ENCODE results near the gene SFXN5. TPM values are rescaled to one million over a fixed set of nuclear protein-coding genes. Genes with fewer than 3 reads are reported as not detected.

Gene SFXN5
- total and polyA plus RNA-seq, 2 of the 8 experiments (the other 6 are each of a cell fraction or from before 2014, with no cell fraction given): 29.3 to 33.1 TPM

GRCh38 chr2:72917138-72917876, 154.2 kb downstream of the SFXN5 start, which contains the start of gene EMX1 (continued):
- TF ChIP-seq TEAD4 (IDR thresholded peaks at IDR 0.05; ENCODE audit: low read depth, low read length) (no peak), PHF8 (conservative IDR thresholded peaks at IDR 0.05; ENCODE audit: low read depth, low read length) (no peak), CBX8 (IDR thresholded peaks at IDR 0.05; ENCODE audit: borderline replicate concordance, low read depth, low read length) (no peak), YY1 (IDR thresholded peaks at IDR 0.05; ENCODE audit: low read depth, low read length) (no peak), GTF2F1 (IDR thresholded peaks at IDR 0.05; ENCODE audit: borderline replicate concordance, low read depth, low read length) (no peak), MAFK (IDR thresholded peaks at IDR 0.05; ENCODE audit: low read depth, low read length) (no peak), EGR1 (IDR thresholded peaks at IDR 0.05; ENCODE audit: borderline replicate concordance, low read depth, low read length) (0 out of 2 replicates have a peak, but pooled peaks have one; percentile 25), KDM4A (IDR thresholded peaks at IDR 0.05; ENCODE audit: low read depth, low read length, severe bottlenecking) (peak; percentile 98), BCL11A (IDR thresholded peaks at IDR 0.05; ENCODE audit: low read depth in 2 of 2, low read length in 2 of 2) (no peak), SRF (IDR thresholded peaks at IDR 0.05; ENCODE audit: low read depth, low read length) (no peak), SP1 (IDR thresholded peaks at IDR 0.05; ENCODE audit: low read depth, low read length) (peak; percentile 91), RNF2 (IDR thresholded peaks at IDR 0.05; ENCODE audit: borderline replicate concordance, low read depth, low read length, missing control alignments, poor library complexity, severe bottlenecking) (no peak), CBX5 (IDR thresholded peaks at IDR 0.05; ENCODE audit: low read depth, low read length) (no peak), FOSL1 (IDR thresholded peaks at IDR 0.05; ENCODE audit: insufficient read depth, low read depth, low read length) (no peak), SIRT6 (IDR thresholded peaks at IDR 0.05; ENCODE audit: low read length) (no peak), NRF1 (IDR thresholded peaks at IDR 0.05; ENCODE audit: low read depth, low read length) (no peak), SIX5 (IDR thresholded peaks at IDR 0.05; ENCODE audit: low read depth, low read length) (no peak), SAP30 (IDR thresholded peaks at IDR 0.05; ENCODE audit: insufficient read depth, insufficient replicate concordance, low read length) (no peak), KDM5A (IDR thresholded peaks at IDR 0.05; ENCODE audit: low read length) (no peak)
